ENCODE measurements around the gene ZRANB1. TPM values are rescaled to one million over a fixed set of nuclear protein-coding genes. Genes with fewer than 3 reads are reported as not detected.

The ZRANB1 gene
- total and polyA plus RNA-seq, 2 experiments from 2014 or later, result 7.9 to 30.0 TPM

GRCh38 chr10:125010362-125010761 is 68.4 kb downstream of the ZRANB1 start:
- Histone ChIP-seq H3K4me1 (ENCODE audit: insufficient read depth) (no peaks in the 10 kb centered on the region), H3K79me2 (peaks cover 97% of the 10 kb centered on the region), H3K4me3 (no peak overlapping the region), H3K27me3 (no peaks in the 10 kb centered on the region), H3K9me2 (replicated peaks; ENCODE audit: insufficient read depth) (no peaks in the 10 kb centered on the region), H3K36me3 (replicated peaks; ENCODE audit: insufficient read depth, low read depth) (no peaks in the 10 kb centered on the region), H3K9me3 (ENCODE audit: low read depth) (no peaks in the 10 kb centered on the region), H3K4me2 (no peak overlapping the region), H2AFZ (no peak overlapping the region), H3K27ac (no peak overlapping the region), H4K20me1 (ENCODE audit: insufficient read depth, poor library complexity, severe bottlenecking) (peaks cover 30% of the 10 kb centered on the region)
- DNase-seq (ENCODE audit: low spot score), result no peak
- no peak for TF ChIP-seq CTCF (IDR thresholded peaks at IDR 0.05; ENCODE audit: poor library complexity)
- 93% methylated on average over 5 of the region's 5 CpGs for WGBS (ENCODE audit: low lambda C conversion rate, missing lambda C conversion rate)

GRCh38 chr10:125011171-125011925 is 69.4 kb downstream of the ZRANB1 start:
- peaks cover 97% of the 10 kb centered on the region for H3K79me2 ChIP-seq
- H3K27ac ChIP-seq, result no peak overlapping the region

GRCh38 chr10:125011926-125012705 is 70.2 kb downstream of the ZRANB1 start:
- WGBS (ENCODE audit: low lambda C conversion rate, missing lambda C conversion rate), result 93% methylated on average over 27 of the region's 27 CpGs
- Histone ChIP-seq H3K27ac (no peak overlapping the region), H3K4me3 (no peak overlapping the region), H3K4me2 (no peak overlapping the region), H3K9me2 (replicated peaks; ENCODE audit: insufficient read depth) (no peaks in the 10 kb centered on the region), H3K79me2 (peaks cover 97% of the 10 kb centered on the region), H3K27me3 (no peaks in the 10 kb centered on the region), H3K36me3 (replicated peaks; ENCODE audit: insufficient read depth, low read depth) (no peaks in the 10 kb centered on the region), H2AFZ (no peak overlapping the region), H3K9me3 (ENCODE audit: low read depth) (no peaks in the 10 kb centered on the region), H3K4me1 (ENCODE audit: insufficient read depth) (no peaks in the 10 kb centered on the region), H4K20me1 (ENCODE audit: insufficient read depth, poor library complexity, severe bottlenecking) (peaks cover 39% of the 10 kb centered on the region)
- no peak for DNase-seq (ENCODE audit: low spot score)
- TF ChIP-seq CTCF (IDR thresholded peaks at IDR 0.05; ENCODE audit: poor library complexity) (no peak), EZH2phosphoT487 (IDR thresholded peaks at IDR 0.05; ENCODE audit: low read depth, severe bottlenecking, unreplicated experiment) (no peak), EZH2 (IDR thresholded peaks at IDR 0.05; ENCODE audit: borderline replicate concordance) (no peak)

More at GRCh38 chr10:125011171-125011925, 69.4 kb downstream of the ZRANB1 start:
- Histone ChIP-seq H3K4me2 (no peak overlapping the region), H3K4me1 (ENCODE audit: insufficient read depth) (no peaks in the 10 kb centered on the region), H3K27me3 (no peaks in the 10 kb centered on the region), H3K4me3 (no peak overlapping the region), H3K9me3 (ENCODE audit: low read depth) (no peaks in the 10 kb centered on the region), H4K20me1 (ENCODE audit: insufficient read depth, poor library complexity, severe bottlenecking) (peaks cover 32% of the 10 kb centered on the region), H2AFZ (no peak overlapping the region), H3K9me2 (replicated peaks; ENCODE audit: insufficient read depth) (no peaks in the 10 kb centered on the region), H3K36me3 (replicated peaks; ENCODE audit: insufficient read depth, low read depth) (no peaks in the 10 kb centered on the region)
- TF ChIP-seq CTCF (IDR thresholded peaks at IDR 0.05; ENCODE audit: poor library complexity) (no peak), EZH2 (IDR thresholded peaks at IDR 0.05; ENCODE audit: borderline replicate concordance) (no peak), EZH2phosphoT487 (IDR thresholded peaks at IDR 0.05; ENCODE audit: low read depth, severe bottlenecking, unreplicated experiment) (no peak)
- 93% methylated on average over 16 of the region's 16 CpGs for WGBS (ENCODE audit: low lambda C conversion rate, missing lambda C conversion rate)
- DNase-seq (ENCODE audit: low spot score), result no peak
